GM12801 (cell line): ENCODE measurements around the gene ZNF839.

Experiments
- CTCF ChIP-seq: IDR thresholded peaks from one replicate; pipeline ENCODE4 v1.5.1; 2011; ENCODE audit warnings: control low read depth; ENCODE audit not compliant: insufficient read length; ENCODE audit errors: extremely low read depth

ZNF839 gene

GRCh38 chr14:102316743-102317563, 2.6 kb upstream of the ZNF839 start:
- TF ChIP-seq CTCF, result no peak

GRCh38 chr14:102317564-102318248, 1.8 kb upstream of the ZNF839 start:
- no peak for TF ChIP-seq CTCF

GRCh38 chr14:102318781-102319276, 717 bp upstream of the ZNF839 start:
- no peak for TF ChIP-seq CTCF

- no peak for TF ChIP-seq CTCF
These were observed 601 bp downstream of the ZNF839 start for GRCh38 chr14:102320033-102320660.

- no peak for TF ChIP-seq CTCF
These were observed 1.3 kb downstream of the ZNF839 start for GRCh38 chr14:102320671-102321455.

GRCh38 chr14:102321456-102322422, 2.2 kb downstream of the ZNF839 start:
- no peak for TF ChIP-seq CTCF
